K562 treated with DMSO at 1 percent for 12 hours (cell line): ENCODE results near the gene FOXD2. TPM values are rescaled to one million over a fixed set of nuclear protein-coding genes. Genes with fewer than 3 reads are reported as not detected.

ENCODE experiments used
- total RNA-seq: library from RNA; unstranded; fragments of 300-600 nt; gene quantifications from 2 replicates; pipeline ENCODE4 v1.2.3, GENCODE V29; 2022; ENCODE audit not compliant: insufficient read depth

FOXD2 gene
- 1.3 and 3.8 TPM in 2 replicates for total RNA-seq

GRCh38 chr1:47437447-47438164, at the start of gene FOXD2:
Gene FOXD2 (plus strand): TSS chr1:47438044. CDS start chr1:47438136, 92 bp downstream.

GRCh38 chr1:47415728-47416318, 22.0 kb upstream of the FOXD2 start, which contains the start of gene FOXE3:
Gene FOXE3 (plus strand): TSS chr1:47416285. CDS start chr1:47416316, 31 bp downstream.

Other genes with a start within 250 kb of the FOXD2 start
- 3.9 TPM in 1 of 2 replicates, not detected in the other for gene PDZK1IP1, start 248.0 kb upstream of the FOXD2 start, total RNA-seq
- gene TAL1, start 205.8 kb upstream of the FOXD2 start, total RNA-seq = 19.4 and 43.9 TPM in 2 replicates
- gene STIL, start 123.9 kb upstream of the FOXD2 start, total RNA-seq = 8.4 and 36.6 TPM in 2 replicates
- gene CMPK1, start 104.3 kb upstream of the FOXD2 start, total RNA-seq = 45.7 and 108 TPM in 2 replicates
- not detected in 2 replicates for gene FOXE3, start 21.8 kb upstream of the FOXD2 start, total RNA-seq